Measurements from ENCODE around the gene ZNF213.

Gene ZNF213

GRCh38 chr16:3098459-3099394 is 36.1 kb upstream of the ZNF213 start, which contains the start of gene ZSCAN10:
ZSCAN10 (minus strand) TSS chr16:3099294; CDS start chr16:3092937, 6,357 bp downstream.
- no peak for TF ChIP-seq CTCF (IDR thresholded peaks at IDR 0.05; ENCODE audit: low read depth, low read length)
- no peak for DNase-seq (ENCODE audit: extremely low read depth, low read depth)

GRCh38 chr16:3099395-3099731 is 35.5 kb upstream of the ZNF213 start:
- no peak for DNase-seq (ENCODE audit: extremely low read depth, low read depth)
- TF ChIP-seq CTCF (IDR thresholded peaks at IDR 0.05; ENCODE audit: low read depth, low read length): no peak

- peak; percentile 45 for DNase-seq (ENCODE audit: extremely low read depth, low read depth)
- no peak for TF ChIP-seq CTCF (IDR thresholded peaks at IDR 0.05; ENCODE audit: low read depth, low read length)
These were observed 34.9 kb upstream of the ZNF213 start for GRCh38 chr16:3099732-3100499.

GRCh38 chr16:3101018-3101840 is 33.6 kb upstream of the ZNF213 start:
- no peak for DNase-seq (ENCODE audit: extremely low read depth, low read depth)
- TF ChIP-seq CTCF (IDR thresholded peaks at IDR 0.05; ENCODE audit: low read depth, low read length): peak; percentile 52

- no peak for DNase-seq (ENCODE audit: extremely low read depth, low read depth)
- TF ChIP-seq CTCF (IDR thresholded peaks at IDR 0.05; ENCODE audit: low read depth, low read length): no peak
These were observed 32.9 kb upstream of the ZNF213 start for GRCh38 chr16:3101841-3102470.

GRCh38 chr16:3106205-3106928 is 28.5 kb upstream of the ZNF213 start:
- DNase-seq (ENCODE audit: extremely low read depth, low read depth): peak; percentile 68
- TF ChIP-seq CTCF (IDR thresholded peaks at IDR 0.05; ENCODE audit: low read depth, low read length): no peak
